WTC11 (cell line): ENCODE data around the gene RTEL1. TPM values are rescaled to one million over a fixed set of nuclear protein-coding genes. Genes with fewer than 3 reads are reported as not detected.

Source experiments
- ATAC-seq: fragments of 200-7000 bp; cut with Tn5 transposase; 2 replicates; pipeline ENCODE4 v1.10.0; 2021; ENCODE audit warnings: mild to moderate bottlenecking, moderate library complexity
- CTCF ChIA-PET: fragments of 300-600 bp; sonication (Branson Sonifier 250); formaldehyde crosslinking; loops from one replicate; lab custom pipeline; 2021; ENCODE audit warnings: antibody characterized with exemption; lab: Charles Lee
- POLR2A ChIA-PET: fragments of 350-600 bp; sonication (Branson Sonifier 250); formaldehyde crosslinking; loops from one replicate; lab custom pipeline; 2021; ENCODE audit warnings: antibody characterized with exemption; lab: Charles Lee
- DNase-seq: peaks from one replicate; pipeline ENCODE4 v3.0.0; 2021; ENCODE audit warnings: low spot score
- H3K27ac Mint-ChIP-seq: 2 replicates; pipeline ENCODE4 v1.8.0; 2021; ENCODE audit warnings: mixed read lengths
- H3K27me3 Mint-ChIP-seq: 2 replicates; pipeline ENCODE4 v1.8.0; 2021; ENCODE audit warnings: low read depth, mild to moderate bottlenecking, moderate library complexity, mixed read lengths
- H3K36me3 Mint-ChIP-seq: 2 replicates; pipeline ENCODE4 v1.8.0; 2021; ENCODE audit warnings: mixed read lengths
- H3K4me1 Mint-ChIP-seq: 2 replicates; pipeline ENCODE4 v1.8.0; 2022; ENCODE audit warnings: mixed read lengths
- H3K4me3 Mint-ChIP-seq: 2 replicates; pipeline ENCODE4 v1.8.0; 2021; ENCODE audit warnings: mild to moderate bottlenecking, moderate library complexity, mixed read lengths
- H3K9me3 Mint-ChIP-seq: 2 replicates; pipeline ENCODE4 v1.8.0; 2021; ENCODE audit warnings: mixed read lengths
- E2F5 ChIP-seq: sonication (generic); formaldehyde crosslinking; IDR thresholded peaks from 2 replicates; pipeline ENCODE4 v1.8.1; 2022; ENCODE audit warnings: mild to moderate bottlenecking, moderate library complexity, missing genetic modification reagents
- EMX1 ChIP-seq: fragments of 250-450 bp; sonication (Bioruptor Pico); IDR thresholded peaks from 2 replicates; pipeline ENCODE4 v1.8.0; 2021; ENCODE audit warnings: mild to moderate bottlenecking
- ETV6 ChIP-seq: sonication (generic); formaldehyde crosslinking; IDR thresholded peaks from 2 replicates; pipeline ENCODE4 v1.8.1; 2022; ENCODE audit warnings: mild to moderate bottlenecking, missing genetic modification reagents
- KAT7 ChIP-seq: sonication (generic); formaldehyde crosslinking; IDR thresholded peaks from 2 replicates; pipeline ENCODE4 v1.8.1; 2023; ENCODE audit warnings: missing genetic modification reagents, mild to moderate bottlenecking, borderline replicate concordance
- MXD4 ChIP-seq: fragments of 250-450 bp; sonication (Bioruptor Pico); IDR thresholded peaks from 2 replicates; pipeline ENCODE4 v1.8.0; 2021; ENCODE audit warnings: mild to moderate bottlenecking, moderate library complexity, borderline replicate concordance
- NFATC4 ChIP-seq: fragments of 250-450 bp; sonication (Bioruptor Pico); IDR thresholded peaks from 2 replicates; pipeline ENCODE4 v1.9.0; 2021; ENCODE audit warnings: mild to moderate bottlenecking
- OVOL2 ChIP-seq: fragments of 250-450 bp; sonication (Bioruptor Pico); IDR thresholded peaks from 2 replicates; pipeline ENCODE4 v1.9.0; 2021; ENCODE audit warnings: mild to moderate bottlenecking, borderline replicate concordance
- PRDM15 ChIP-seq: sonication (generic); formaldehyde crosslinking; IDR thresholded peaks from 2 replicates; pipeline ENCODE4 v1.8.0; 2022; ENCODE audit warnings: missing genetic modification reagents
- RELA ChIP-seq: sonication (generic); formaldehyde crosslinking; IDR thresholded peaks from 2 replicates; pipeline ENCODE4 v1.8.1; 2022; ENCODE audit warnings: missing genetic modification reagents, mild to moderate bottlenecking, borderline replicate concordance
- TCF7 ChIP-seq: sonication (generic); formaldehyde crosslinking; IDR thresholded peaks from 2 replicates; pipeline ENCODE4 v1.8.0; 2022; ENCODE audit warnings: mild to moderate bottlenecking, low read depth, missing genetic modification reagents, moderate library complexity
- USF2 ChIP-seq: sonication (generic); formaldehyde crosslinking; IDR thresholded peaks from 2 replicates; pipeline ENCODE4 v1.8.1; 2023; ENCODE audit warnings: mild to moderate bottlenecking, missing genetic modification reagents, moderate library complexity
- ZMAT4 ChIP-seq: fragments of 250-450 bp; sonication (Bioruptor Pico); IDR thresholded peaks from 2 replicates; pipeline ENCODE4 v1.9.0; 2021; ENCODE audit warnings: mild to moderate bottlenecking
- ZNF121 ChIP-seq: sonication (generic); formaldehyde crosslinking; IDR thresholded peaks from 2 replicates; pipeline ENCODE4 v1.8.0; 2023; ENCODE audit warnings: missing genetic modification reagents
- ZNF416 ChIP-seq: fragments of 250-450 bp; sonication (Bioruptor Pico); IDR thresholded peaks from 2 replicates; pipeline ENCODE4 v1.9.0; 2021; ENCODE audit warnings: mild to moderate bottlenecking, inconsistent platforms
- ZNF532 ChIP-seq: fragments of 250-450 bp; sonication (Bioruptor Pico); IDR thresholded peaks from 2 replicates; pipeline ENCODE4 v1.9.0; 2021; ENCODE audit warnings: mild to moderate bottlenecking, borderline replicate concordance
- ZSCAN18 ChIP-seq: fragments of 250-450 bp; sonication (Bioruptor Pico); IDR thresholded peaks from 2 replicates; pipeline ENCODE4 v2.1.2; 2022; ENCODE audit warnings: mild to moderate bottlenecking, moderate library complexity
- total RNA-seq: library from RNA; stranded (reverse); gene quantifications from 3 replicates; pipeline ENCODE4 v1.2.3, GENCODE V29; 2021
- TF ChIP-seq, protein P1 (sequence below): sonication (generic); formaldehyde crosslinking; IDR thresholded peaks from 2 replicates; pipeline ENCODE4 v1.8.0; 2023; ENCODE audit warnings: mild to moderate bottlenecking, missing genetic modification reagents

RTEL1 gene
- total RNA-seq, 1 experiment from 2014 or later, result 44.9 TPM

DNA sequence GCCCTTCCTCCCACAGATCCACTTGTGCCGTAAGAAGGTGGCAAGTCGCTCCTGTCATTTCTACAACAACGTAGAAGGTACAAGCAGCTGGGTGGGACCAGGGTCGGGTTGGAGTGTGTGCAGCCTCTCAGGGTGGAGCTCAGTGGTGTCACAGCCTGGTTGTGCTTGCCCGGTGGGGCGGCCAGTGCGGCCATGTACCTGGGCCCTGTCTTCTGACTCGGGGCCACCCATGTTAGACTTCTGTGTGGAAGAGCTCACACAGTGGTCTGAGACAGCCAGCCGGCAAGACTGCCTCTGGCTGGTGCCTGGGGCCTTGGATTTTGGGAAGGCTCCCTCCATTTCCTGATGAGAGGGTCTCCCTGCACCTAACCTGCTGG is 4.7 kb downstream of the RTEL1 start (continued):
- TF ChIP-seq MXD4 (CRISPR knock-in tag), result no peak
- no peak for TF ChIP-seq E2F5 (CRISPR knock-in tag)
- no peak for TF ChIP-seq OVOL2 (CRISPR knock-in tag)
- no peak for TF ChIP-seq NFATC4 (CRISPR knock-in tag)

DNA sequence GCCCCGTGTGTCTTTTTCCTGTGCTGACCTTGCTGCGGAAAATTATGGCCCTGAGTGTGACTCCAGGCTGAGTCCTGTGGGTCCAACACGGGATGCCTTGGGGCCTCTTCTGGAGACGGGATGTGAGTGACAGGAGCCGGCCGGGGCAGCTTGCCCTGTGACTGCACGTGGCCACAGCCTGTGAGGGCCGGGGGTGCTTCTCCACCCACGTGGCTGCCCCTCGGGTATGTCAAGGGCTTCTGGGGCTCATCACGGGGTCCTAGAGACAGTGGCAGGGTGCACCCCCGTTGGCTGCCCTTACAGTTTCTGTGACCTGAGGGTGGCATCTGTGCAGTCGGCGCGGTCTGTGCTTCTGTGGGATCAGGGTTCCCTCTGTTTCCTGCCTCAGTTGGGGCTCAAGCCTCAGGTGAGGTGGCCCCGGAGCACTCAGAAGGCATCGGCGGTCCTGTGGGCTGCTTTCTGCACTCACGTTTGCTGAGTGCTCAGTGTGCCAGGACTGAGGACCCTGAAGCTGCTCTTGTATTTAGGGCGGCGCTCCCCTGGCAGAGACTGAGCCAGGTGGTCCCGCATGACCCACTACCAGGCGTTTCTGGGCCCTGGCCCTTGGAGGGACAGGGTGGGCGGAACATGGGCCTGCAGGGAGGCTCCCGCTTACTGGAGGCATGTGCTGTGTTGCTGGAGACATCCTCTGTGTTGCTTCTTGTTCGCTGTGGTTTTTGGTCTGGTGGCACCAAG is 5.4 kb downstream of the RTEL1 start:
- ATAC-seq (no peak), DNase-seq (no peak)
- Mint-ChIP-seq H3K4me3 (no peak overlapping the region), H3K27ac (no peak overlapping the region), H3K36me3 (peaks cover 18% of the 10 kb centered on the region), H3K27me3 (no peaks in the 10 kb centered on the region), H3K4me1 (peaks cover 8% of the 10 kb centered on the region), H3K9me3 (no peaks in the 10 kb centered on the region)
- CTCF ChIA-PET, result no interaction called here
- POLR2A ChIA-PET, result no interaction called here
- no peak for TF ChIP-seq ZNF121
- no peak for TF ChIP-seq NFATC4 (CRISPR knock-in tag)
- no peak for TF ChIP-seq ZNF416
- TF ChIP-seq USF2 (CRISPR knock-in tag), result no peak
- TF ChIP-seq TCF7 (CRISPR knock-in tag), result no peak
- no peak for TF ChIP-seq EMX1 (CRISPR knock-in tag)
- no peak for TF ChIP-seq ETV6
- no peak for TF ChIP-seq RELA
- no peak for TF ChIP-seq ZNF532
- TF ChIP-seq, protein P1, sequence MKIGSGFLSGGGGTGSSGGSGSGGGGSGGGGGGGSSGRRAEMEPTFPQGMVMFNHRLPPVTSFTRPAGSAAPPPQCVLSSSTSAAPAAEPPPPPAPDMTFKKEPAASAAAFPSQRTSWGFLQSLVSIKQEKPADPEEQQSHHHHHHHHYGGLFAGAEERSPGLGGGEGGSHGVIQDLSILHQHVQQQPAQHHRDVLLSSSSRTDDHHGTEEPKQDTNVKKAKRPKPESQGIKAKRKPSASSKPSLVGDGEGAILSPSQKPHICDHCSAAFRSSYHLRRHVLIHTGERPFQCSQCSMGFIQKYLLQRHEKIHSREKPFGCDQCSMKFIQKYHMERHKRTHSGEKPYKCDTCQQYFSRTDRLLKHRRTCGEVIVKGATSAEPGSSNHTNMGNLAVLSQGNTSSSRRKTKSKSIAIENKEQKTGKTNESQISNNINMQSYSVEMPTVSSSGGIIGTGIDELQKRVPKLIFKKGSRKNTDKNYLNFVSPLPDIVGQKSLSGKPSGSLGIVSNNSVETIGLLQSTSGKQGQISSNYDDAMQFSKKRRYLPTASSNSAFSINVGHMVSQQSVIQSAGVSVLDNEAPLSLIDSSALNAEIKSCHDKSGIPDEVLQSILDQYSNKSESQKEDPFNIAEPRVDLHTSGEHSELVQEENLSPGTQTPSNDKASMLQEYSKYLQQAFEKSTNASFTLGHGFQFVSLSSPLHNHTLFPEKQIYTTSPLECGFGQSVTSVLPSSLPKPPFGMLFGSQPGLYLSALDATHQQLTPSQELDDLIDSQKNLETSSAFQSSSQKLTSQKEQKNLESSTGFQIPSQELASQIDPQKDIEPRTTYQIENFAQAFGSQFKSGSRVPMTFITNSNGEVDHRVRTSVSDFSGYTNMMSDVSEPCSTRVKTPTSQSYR (CRISPR knock-in tag), result no peak
- TF ChIP-seq KAT7 (CRISPR knock-in tag), result no peak
- no peak for TF ChIP-seq ZMAT4
- no peak for TF ChIP-seq PRDM15 (CRISPR knock-in tag)
- TF ChIP-seq ZSCAN18 (CRISPR knock-in tag), result no peak
